ENCODE measurements around the gene STIMATE.
A peak's percentile ranks its signal among the peaks of the same experiment; 100 is the strongest.

The STIMATE gene

GRCh38 chr3:52897130-52898122 is at the start of gene STIMATE:
Gene STIMATE, minus strand, starts transcription at chr3:52897548. Its CDS starts 98 bp downstream, at chr3:52897450.
- DNase-seq = peak; percentile 93

- DNase-seq = no peak
These were observed 42.3 kb upstream of the STIMATE start for GRCh38 chr3:52939600-52939999.

GRCh38 chr3:52934630-52935530 is 37.5 kb upstream of the STIMATE start:
- DNase-seq = peak; percentile 63

GRCh38 chr3:52931889-52932288 is 34.5 kb upstream of the STIMATE start:
- DNase-seq = no peak

GRCh38 chr3:52931328-52931727 is 34.0 kb upstream of the STIMATE start:
- no peak for DNase-seq

GRCh38 chr3:52930748-52931147 is 33.4 kb upstream of the STIMATE start:
- DNase-seq = no peak

GRCh38 chr3:52926554-52926953 is 29.2 kb upstream of the STIMATE start:
- DNase-seq = no peak

GRCh38 chr3:52925405-52926313 is 28.3 kb upstream of the STIMATE start:
- DNase-seq = no peak

GRCh38 chr3:52923963-52924362 is 26.6 kb upstream of the STIMATE start:
- no peak for DNase-seq

GRCh38 chr3:52920841-52921240 is 23.5 kb upstream of the STIMATE start:
- no peak for DNase-seq

GRCh38 chr3:52917044-52917443 is 19.7 kb upstream of the STIMATE start:
- DNase-seq = no peak

GRCh38 chr3:52915294-52915693 is 17.9 kb upstream of the STIMATE start:
- DNase-seq = no peak

- peak; percentile 65 for DNase-seq
These were observed 15.8 kb upstream of the STIMATE start for GRCh38 chr3:52912885-52913731.

GRCh38 chr3:52910823-52911222 is 13.5 kb upstream of the STIMATE start:
- DNase-seq = no peak

- DNase-seq = no peak
These were observed 10.1 kb upstream of the STIMATE start for GRCh38 chr3:52907497-52907896.

GRCh38 chr3:52904552-52904951 is 7.2 kb upstream of the STIMATE start:
- no peak for DNase-seq

- no peak for DNase-seq
These were observed 6.7 kb upstream of the STIMATE start for GRCh38 chr3:52904000-52904399.

- peak; percentile 47 for DNase-seq
These were observed 735 bp downstream of the STIMATE start for GRCh38 chr3:52896613-52897012.

GRCh38 chr3:52896151-52896550 is 1.2 kb downstream of the STIMATE start:
- no peak for DNase-seq

- DNase-seq = peak; percentile 40
These were observed 1.9 kb downstream of the STIMATE start for GRCh38 chr3:52895418-52895817.

GRCh38 chr3:52894756-52895155 is 2.6 kb downstream of the STIMATE start:
- DNase-seq = peak; percentile 31
